Thyroid gland (tissue), 4 donors: ENCODE measurements around the gene RANBP10. TPM values are rescaled to one million over a fixed set of nuclear protein-coding genes. Genes with fewer than 3 reads are reported as not detected.
A peak's percentile ranks its signal among the peaks of the same experiment; 100 is the strongest.

Experiments
- DNase-seq, 2 donors: peaks; one replicate each; pipeline ENCODE4 v3.0.0-alpha.2; 2019
- H3K27ac ChIP-seq, 3 donors: fragments of 200-600 bp; sonication (generic); 1 replicate in 2 of 3; 2 replicates in 1 of 3; pipeline ENCODE4 v1.5.1; 2016 to 2019; ENCODE audit warnings: mild to moderate bottlenecking in 1 of 3, moderate library complexity in 1 of 3
- H3K27me3 ChIP-seq: fragments of 200-600 bp; sonication (generic); one replicate; pipeline ENCODE4 v1.5.1; 2019
- H3K36me3 ChIP-seq, 2 donors: fragments of 200-600 bp; sonication (generic); one replicate each; pipeline ENCODE4 v1.5.1; 2016 to 2019
- H3K4me1 ChIP-seq, 2 donors: fragments of 200-600 bp; sonication (generic); one replicate each; pipeline ENCODE4 v1.5.1; 2017 to 2019
- H3K4me3 ChIP-seq, 3 donors: fragments of 200-600 bp; sonication (generic); replicated peaks in 1 of 3; 1 replicate in 2 of 3; 2 replicates in 1 of 3; pipeline ENCODE4 v1.5.1; 2016; ENCODE audit warnings: mild to moderate bottlenecking in 1 of 3
- H3K9me3 ChIP-seq: fragments of 200-600 bp; sonication (generic); one replicate; pipeline ENCODE4 v1.5.1; 2017
- CTCF ChIP-seq, 6 experiments: fragments of 200-600 bp in 3 of 6; fragments of 450-650 bp in 3 of 6; sonication (generic) in 3 of 6; IDR thresholded peaks; one replicate each; pipeline ENCODE4 v1.5.1; 2016 to 2019; ENCODE audit warnings: antibody characterized with exemption in 6 of 6, mild to moderate bottlenecking in 2 of 6, inconsistent platforms in 1 of 6, moderate library complexity in 1 of 6
- POLR2A ChIP-seq, 2 donors: fragments of 450-650 bp; IDR thresholded peaks; one replicate each; pipeline ENCODE4 v1.6.1; 2017; ENCODE audit warnings: antibody characterized with exemption in 2 of 2, mild to moderate bottlenecking in 2 of 2, moderate library complexity in 1 of 2
- WGBS, 2 donors: methylation state at CpG; one replicate each; pipeline ENCODE4 v1.1.5; 2017; 5-methylcytosine and 5-hydroxymethylcytosine counted together
- intact Hi-C: fragments of 100-400 bp; cut with DNase I; formaldehyde crosslinking; loops from one replicate; pipeline ENCODE4 v1.15.1; 2023
- total RNA-seq, 4 donors: library from RNA; depleted of rRNA; stranded (reverse); fragments of >200 nt; gene quantifications; one replicate each; pipeline ENCODE4 v1.2.3, GENCODE V29; 2016

The RANBP10 gene
- total RNA-seq, 4 donors from 2014 or later = 9.2 to 13.0 (median 11.0) TPM

GRCh38 chr16:67740391-67740790 is 66.0 kb downstream of the RANBP10 start:
- 98 to 100% methylated on average over 3 of the region's 3 CpGs for WGBS, 2 donors
- no peaks in the 10 kb centered on the region for H3K4me1 ChIP-seq
- no peak for DNase-seq
- no peak overlapping the region for H3K4me3 ChIP-seq
- no peak for TF ChIP-seq CTCF (IDR thresholded peaks at IDR 0.05)
- no peak for TF ChIP-seq POLR2A (IDR thresholded peaks at IDR 0.05)
- intact Hi-C loops = no loop called here
- peaks cover 11 to 14% of the 10 kb centered on the region in 2 donors for H3K36me3 ChIP-seq
- H3K27me3 ChIP-seq = no peaks in the 10 kb centered on the region
- no peak overlapping the region for H3K27ac ChIP-seq
- H3K9me3 ChIP-seq = no peaks in the 10 kb centered on the region

GRCh38 chr16:67736858-67737257 is 69.5 kb downstream of the RANBP10 start:
- 91 to 93% methylated on average over 4 of the region's 4 CpGs for WGBS, 2 donors
- intact Hi-C loops = no loop called here

GRCh38 chr16:67734731-67735201 is 71.6 kb downstream of the RANBP10 start:
- peaks cover 6 to 9% of the 10 kb centered on the region in 2 donors for H3K4me1 ChIP-seq
- intact Hi-C loops = no loop called here
- 45 to 48% methylated on average over 7 to 9 of the region's 9 CpGs for WGBS, 2 donors

More at GRCh38 chr16:67736858-67737257, 69.5 kb downstream of the RANBP10 start:
- H3K9me3 ChIP-seq = no peaks in the 10 kb centered on the region
- peaks cover 6 to 9% of the 10 kb centered on the region in 2 donors for H3K4me1 ChIP-seq
- peaks cover 0 to 4% of the 10 kb centered on the region in 2 donors for H3K36me3 ChIP-seq
- no peaks in the 10 kb centered on the region for H3K27me3 ChIP-seq
- DNase-seq = no peak
- TF ChIP-seq POLR2A (IDR thresholded peaks at IDR 0.05) (no peak), CTCF (IDR thresholded peaks at IDR 0.05) (no peak)
- no peak overlapping the region for H3K27ac ChIP-seq
- H3K4me3 ChIP-seq = no peak overlapping the region

GRCh38 chr16:67733734-67734470 is 72.5 kb downstream of the RANBP10 start:
- 94 to 95% methylated on average over 5 of the region's 5 CpGs for WGBS, 2 donors
- H3K4me3 ChIP-seq = no peak overlapping the region
- intact Hi-C loops = no loop called here
- no peak for DNase-seq
- H3K36me3 ChIP-seq = peaks cover 17 to 23% of the 10 kb centered on the region in 2 donors
- H3K9me3 ChIP-seq = no peaks in the 10 kb centered on the region
- H3K27ac ChIP-seq = no peak overlapping the region
- TF ChIP-seq CTCF (IDR thresholded peaks at IDR 0.05) (no peak), POLR2A (IDR thresholded peaks at IDR 0.05) (no peak)
- no peaks in the 10 kb centered on the region for H3K27me3 ChIP-seq
- peaks cover 6 to 9% of the 10 kb centered on the region in 2 donors for H3K4me1 ChIP-seq

More at GRCh38 chr16:67734731-67735201, 71.6 kb downstream of the RANBP10 start:
- no peak for TF ChIP-seq CTCF (IDR thresholded peaks at IDR 0.05)
- no peak for TF ChIP-seq POLR2A (IDR thresholded peaks at IDR 0.05)
- H3K4me3 ChIP-seq = no peak overlapping the region
- H3K36me3 ChIP-seq = peaks cover 9 to 17% of the 10 kb centered on the region in 2 donors
- no peaks in the 10 kb centered on the region for H3K27me3 ChIP-seq
- H3K27ac ChIP-seq = no peak overlapping the region
- peak; percentile 47 to 67 for DNase-seq
- H3K9me3 ChIP-seq = no peaks in the 10 kb centered on the region

GRCh38 chr16:67731753-67732095 is 74.6 kb downstream of the RANBP10 start:
- no peaks in the 10 kb centered on the region for H3K27me3 ChIP-seq
- no peak for DNase-seq
- H3K9me3 ChIP-seq = no peaks in the 10 kb centered on the region
- H3K4me3 ChIP-seq = no peak overlapping the region
- TF ChIP-seq CTCF (IDR thresholded peaks at IDR 0.05) = no peak
- TF ChIP-seq POLR2A (IDR thresholded peaks at IDR 0.05) = no peak
- no peak overlapping the region for H3K27ac ChIP-seq
- H3K4me1 ChIP-seq = peaks cover 6 to 9% of the 10 kb centered on the region in 2 donors
- intact Hi-C loops = no loop called here
- WGBS, 2 donors = 85 to 94% methylated on average over 3 to 4 of the region's 4 CpGs
- peaks cover 37 to 39% of the 10 kb centered on the region in 2 donors for H3K36me3 ChIP-seq
